ENCODE measurements around the gene DEFB125. TPM values are rescaled to one million over a fixed set of nuclear protein-coding genes. Genes with fewer than 3 reads are reported as not detected.

The DEFB125 gene
- not detected for total RNA-seq
- not detected for polyA plus RNA-seq (2013, experiment 1 of 2)
- not detected for polyA plus RNA-seq (2013, experiment 2 of 2)
- total RNA-seq, result 0 reads per million in 172 experiments

GRCh38 chr20:87401-87800 is at the start of gene DEFB125:
DEFB125 (plus strand) TSS chr20:87672; CDS start chr20:87710, 38 bp downstream.
- H3K4me1 Mint-ChIP-seq (ENCODE audit: low read depth), result no peaks in the 10 kb centered on the region
- CTCF ChIA-PET, result no interaction called here
- H3K27ac ChIP-seq (ENCODE audit: low read depth in 1 of 2, low read length in 2 of 2), result no peak within 1 kb of the TSS
- no peak for ATAC-seq (ENCODE audit: poor library complexity)
- no peak for DNase-seq
- H3K4me3 ChIP-seq (ENCODE audit: low read length), result no peak within 1 kb of the TSS
- H3K4me1 ChIP-seq (ENCODE audit: insufficient read depth, low read length), result no peaks in the 10 kb centered on the region
- POLR2A ChIA-PET, result no interaction called here
- no peaks in the 10 kb centered on the region for H3K9me3 Mint-ChIP-seq
- no peak for TF ChIP-seq CTCF (IDR thresholded peaks at IDR 0.05)
- H3K27me3 ChIP-seq (ENCODE audit: control insufficient read depth in 1 of 2, insufficient read depth in 2 of 2, low read length in 2 of 2), result peaks cover 2 to 54% of the 10 kb centered on the region in 2 experiments
- peaks cover 65% of the 10 kb centered on the region for H3K27me3 Mint-ChIP-seq
- no peaks in the 10 kb centered on the region for H3K9me3 ChIP-seq (ENCODE audit: control insufficient read depth in 1 of 2, insufficient read depth in 1 of 2, low read length in 2 of 2)
- H3K27ac Mint-ChIP-seq, result no peak within 1 kb of the TSS
- H3K36me3 ChIP-seq (ENCODE audit: insufficient read depth, low read length), result no peaks in the 10 kb centered on the region
- intact Hi-C loops (cut with DNase I, micrococcal nuclease), result no loop called here
- no peak within 1 kb of the TSS for H3K4me3 Mint-ChIP-seq
- no peaks in the 10 kb centered on the region for H3K36me3 Mint-ChIP-seq (ENCODE audit: low read depth)

- POLR2A ChIA-PET, result no interaction called here
Observed at GRCh38 chr20:60035-60918, 27.2 kb upstream of the DEFB125 start.

GRCh38 chr20:61230-61629 is 26.2 kb upstream of the DEFB125 start:
- ATAC-seq (ENCODE audit: poor library complexity) (no peak), DNase-seq (no peak)
- Mint-ChIP-seq H3K27me3 (no peaks in the 10 kb centered on the region), H3K4me1 (ENCODE audit: low read depth) (no peaks in the 10 kb centered on the region), H3K4me3 (no peak overlapping the region), H3K27ac (no peak overlapping the region), H3K36me3 (ENCODE audit: low read depth) (no peaks in the 10 kb centered on the region), H3K9me3 (no peaks in the 10 kb centered on the region)
- Histone ChIP-seq H3K9me3 (ENCODE audit: control insufficient read depth in 1 of 2, insufficient read depth in 1 of 2, low read length in 2 of 2) (peaks cover 12 to 51% of the 10 kb centered on the region in 2 experiments), H3K27ac (ENCODE audit: low read depth in 1 of 2, low read length in 2 of 2) (no peak overlapping the region), H3K4me3 (ENCODE audit: low read length) (no peak overlapping the region), H3K36me3 (ENCODE audit: insufficient read depth, low read length) (no peaks in the 10 kb centered on the region), H3K4me1 (ENCODE audit: insufficient read depth, low read length) (no peaks in the 10 kb centered on the region), H3K27me3 (ENCODE audit: control insufficient read depth in 1 of 2, insufficient read depth in 2 of 2, low read length in 2 of 2) (peaks cover 0 to under 1% of the 10 kb centered on the region in 2 experiments)
- ChIA-PET CTCF (no interaction called here), POLR2A (no interaction called here)
- intact Hi-C loops (cut with DNase I, micrococcal nuclease), result no loop called here
- no peak for TF ChIP-seq CTCF (IDR thresholded peaks at IDR 0.05)

More at GRCh38 chr20:60035-60918, 27.2 kb upstream of the DEFB125 start:
- Mint-ChIP-seq H3K4me1 (ENCODE audit: low read depth) (no peaks in the 10 kb centered on the region), H3K27me3 (no peaks in the 10 kb centered on the region), H3K36me3 (ENCODE audit: low read depth) (no peaks in the 10 kb centered on the region), H3K4me3 (no peak overlapping the region), H3K27ac (no peak overlapping the region), H3K9me3 (no peaks in the 10 kb centered on the region)
- no peak for ATAC-seq (ENCODE audit: poor library complexity)
- H3K27ac ChIP-seq (ENCODE audit: low read depth in 1 of 2, low read length in 2 of 2), result no peak overlapping the region
- H3K4me3 ChIP-seq (ENCODE audit: low read length), result no peak overlapping the region
- CTCF ChIA-PET, result no interaction called here
- intact Hi-C loops (cut with DNase I, micrococcal nuclease), result no loop called here
- peaks cover 12 to 41% of the 10 kb centered on the region in 2 experiments for H3K9me3 ChIP-seq (ENCODE audit: control insufficient read depth in 1 of 2, insufficient read depth in 1 of 2, low read length in 2 of 2)
- H3K27me3 ChIP-seq (ENCODE audit: control insufficient read depth in 1 of 2, insufficient read depth in 2 of 2, low read length in 2 of 2), result no peaks in the 10 kb centered on the region
- no peak for DNase-seq
- H3K36me3 ChIP-seq (ENCODE audit: insufficient read depth, low read length), result no peaks in the 10 kb centered on the region
- H3K4me1 ChIP-seq (ENCODE audit: insufficient read depth, low read length), result no peaks in the 10 kb centered on the region
- TF ChIP-seq CTCF (IDR thresholded peaks at IDR 0.05), result no peak
